Esophagus muscularis mucosa (tissue), 3 donors: ENCODE results near the gene XYLB.

ENCODE experiments used
- CTCF ChIP-seq, 3 experiments: fragments of 200-600 bp in 2 of 3; fragments of 450-650 bp in 1 of 3; sonication (generic) in 2 of 3; IDR thresholded peaks; one replicate each; pipeline ENCODE4 v1.5.1; 2017 to 2019; ENCODE audit warnings: antibody characterized with exemption in 3 of 3, mild to moderate bottlenecking in 2 of 3, moderate library complexity in 1 of 3
- POLR2A ChIP-seq: fragments of 450-650 bp; IDR thresholded peaks from one replicate; pipeline ENCODE4 v1.6.1; 2017; ENCODE audit warnings: antibody characterized with exemption, moderate library complexity, mild to moderate bottlenecking, low read depth
- POLR2AphosphoS5 ChIP-seq, 2 donors: sonication (generic); formaldehyde crosslinking; IDR thresholded peaks; one replicate each; pipeline ENCODE4 v1.6.1; 2017; ENCODE audit warnings: antibody characterized with exemption in 2 of 2

- TF ChIP-seq CTCF (IDR thresholded peaks at IDR 0.05): no peak
- no peak for TF ChIP-seq POLR2AphosphoS5 (IDR thresholded peaks at IDR 0.05)
- no peak for TF ChIP-seq POLR2A
These were observed 107.3 kb downstream of the XYLB start for GRCh38 chr3:38453913-38454177.
